GM12878 (cell line): Measurements from ENCODE around the gene TBATA. TPM values are rescaled to one million over a fixed set of nuclear protein-coding genes. Genes with fewer than 3 reads are reported as not detected.
A peak's percentile ranks its signal among the peaks of the same experiment; 100 is the strongest.

Experiments used
- ATAC-seq: fragments of 200-7000 bp; cut with Tn5 transposase; 3 replicates; pipeline ENCODE4 v1.9.1; 2020; ENCODE audit warnings: mild to moderate bottlenecking, moderate library complexity
- BruUV-seq: library from RNA; stranded (reverse); fragments of 400-500 nt; replicated peaks from 2 replicates; lab custom pipeline; 2021; lab: Mats Ljungman, UMichigan
- CTCF ChIA-PET: fragments of 300-600 bp; sonication (Branson Sonifier 250); formaldehyde crosslinking; extraction: SDS; loops from one replicate; lab custom pipeline; 2021; ENCODE audit warnings: inconsistent platforms; lab: Yijun Ruan, JAX
- POLR2A ChIA-PET: fragments of 350-600 bp; formaldehyde crosslinking; extraction: SDS; loops from one replicate; lab custom pipeline; 2021; ENCODE audit warnings: inconsistent platforms; lab: Charles Lee
- RAD21 ChIA-PET: fragments of 300-600 bp; sonication (Branson Sonifier 250); formaldehyde crosslinking; loops from one replicate; lab custom pipeline; 2023; ENCODE audit warnings: antibody characterized with exemption; ENCODE audit not compliant: unreplicated experiment; lab: Charles Lee
- SMC1A ChIA-PET: fragments of 300-600 bp; sonication (Branson Sonifier 250); formaldehyde crosslinking; loops from one replicate; lab custom pipeline; 2023; ENCODE audit not compliant: unreplicated experiment, uncharacterized antibody; lab: Charles Lee
- DNase-seq: peaks from one replicate; pipeline ENCODE4 v3.0.0-alpha.2; 2011; ENCODE audit warnings: low read depth, low spot score
- FAIRE-seq: peaks from 3 replicates; lab custom pipeline; 2011; peaks lifted over from hg19 to GRCh38; lab: Jason Lieb, UNC
- H2AFZ ChIP-seq: 2 replicates; pipeline ENCODE4 v1.6.0; 2011; ENCODE audit warnings: low read depth, low read length, control low read depth; ENCODE audit not compliant: control insufficient read depth
- H3K27ac ChIP-seq: 2 replicates; pipeline ENCODE4 v1.5.1; 2011; ENCODE audit warnings: control low read depth; ENCODE audit not compliant: control insufficient read depth, insufficient read depth
- H3K27me3 ChIP-seq, 2 experiments: replicated peaks in 1 of 2; 2 replicates each; pipeline versions ENCODE4 v1.6.0 to v1.6.1; 2011; ENCODE audit warnings: low read length in 1 of 2; ENCODE audit not compliant: control insufficient read depth in 2 of 2, insufficient read depth in 2 of 2
- H3K36me3 ChIP-seq, 2 experiments: 2 replicates each; pipeline ENCODE4 v1.5.1; 2011; ENCODE audit warnings: low read length in 1 of 2; ENCODE audit not compliant: control insufficient read depth in 2 of 2, insufficient read depth in 2 of 2
- H3K4me1 ChIP-seq: 2 replicates; pipeline ENCODE4 v1.6.1; 2011; ENCODE audit warnings: mild to moderate bottlenecking, low read length, moderate library complexity, mixed read lengths; ENCODE audit not compliant: control insufficient read depth, insufficient read depth
- H3K4me2 ChIP-seq: 2 replicates; pipeline ENCODE4 v1.6.0; 2011; ENCODE audit warnings: control low read depth; ENCODE audit not compliant: control insufficient read depth, insufficient read depth
- H3K4me3 ChIP-seq: fragments of 200-600 bp; sonication (generic); 2 replicates; pipeline ENCODE4 v1.5.1; 2016
- H3K79me2 ChIP-seq: 2 replicates; pipeline ENCODE4 v1.6.0; 2011; ENCODE audit warnings: low read length; ENCODE audit not compliant: control insufficient read depth, insufficient read depth
- H3K9ac ChIP-seq: 2 replicates; pipeline ENCODE4 v1.8.0; 2011; ENCODE audit warnings: low read length, control low read depth, mixed read lengths; ENCODE audit not compliant: control insufficient read depth, insufficient read depth
- H3K9me3 ChIP-seq: replicated peaks from 3 replicates; pipeline ENCODE4 v1.5.1; 2011; ENCODE audit warnings: mild to moderate bottlenecking, low read length; ENCODE audit not compliant: control insufficient read depth, insufficient read depth
- H4K20me1 ChIP-seq: 2 replicates; pipeline ENCODE4 v1.6.0; 2011; ENCODE audit not compliant: control insufficient read depth, insufficient read depth
- CTCF ChIP-seq, 3 experiments: IDR thresholded peaks in 2 of 3; conservative IDR thresholded peaks in 1 of 3; 2 replicates each; pipeline ENCODE4 v1.5.1; 2011; ENCODE audit warnings: low read depth in 3 of 3, low read length in 3 of 3, mild to moderate bottlenecking in 3 of 3, control low read depth in 2 of 3, moderate library complexity in 2 of 3, inconsistent platforms in 1 of 3, mixed read lengths in 1 of 3; ENCODE audit not compliant: control insufficient read depth in 2 of 3, insufficient read depth in 1 of 3; ENCODE audit errors: extremely low read depth in 1 of 3
- MYB ChIP-seq: fragments of 150-350 bp; IDR thresholded peaks from 2 replicates; pipeline ENCODE4 v1.6.1; 2014; ENCODE audit warnings: mild to moderate bottlenecking, low read depth, low read length, borderline replicate concordance
- PAX8 ChIP-seq: fragments of 450-650 bp; IDR thresholded peaks from 2 replicates; pipeline ENCODE4 v1.6.1; 2017; ENCODE audit warnings: mild to moderate bottlenecking, moderate library complexity
- RAD21 ChIP-seq: IDR thresholded peaks from 2 replicates; pipeline ENCODE4 v1.6.1; 2011; ENCODE audit warnings: mild to moderate bottlenecking, low read depth, low read length, moderate library complexity; ENCODE audit not compliant: insufficient read depth
- RELB ChIP-seq: fragments of 450-650 bp; IDR thresholded peaks from 2 replicates; pipeline ENCODE4 v1.6.1; 2017; ENCODE audit warnings: low read depth, mild to moderate bottlenecking, moderate library complexity
- REST ChIP-seq: IDR thresholded peaks from 2 replicates; pipeline ENCODE4 v1.6.1; 2012; ENCODE audit warnings: mild to moderate bottlenecking, low read depth, low read length
- SMC3 ChIP-seq: IDR thresholded peaks from 2 replicates; pipeline ENCODE4 v1.6.1; 2011; ENCODE audit warnings: low read length, improper control_type of control experiment, borderline replicate concordance
- YY1 ChIP-seq: IDR thresholded peaks from 2 replicates; pipeline ENCODE4 v1.6.1; 2011; ENCODE audit warnings: low read depth, mild to moderate bottlenecking, low read length
- WGBS: methylation state at CpG from one replicate; pipeline ENCODE4 v1.1.6; 2016; ENCODE audit warnings: low lambda C conversion rate; ENCODE audit not compliant: insufficient replicate concordance, insufficient coverage; ENCODE audit errors: missing lambda C conversion rate; 5-methylcytosine and 5-hydroxymethylcytosine counted together
- in situ Hi-C: fragments of 300-500 bp; cut with MboI; formaldehyde crosslinking; loops from 9 replicates; pipeline ENCODE4 v1.14.3; 2018; ENCODE audit warnings: mixed read lengths
- intact Hi-C: fragments of 100-400 bp; cut with micrococcal nuclease; formaldehyde crosslinking; loops from one replicate; pipeline ENCODE4 v1.14.2; 2022; ENCODE audit not compliant: unreplicated experiment
- polyA plus RNA-seq, 11 experiments: library from polyadenylated mRNA; depleted of rRNA in 4 of 11; unstranded in 6 of 11; stranded (reverse) in 5 of 11; fragments of >200 nt; fragmentation: Nextera tagmentation in 4 of 11; fragmentation: Illumina TruSeq in 1 of 11; extraction: Ambion mirVana in 4 of 11; extraction: Trizol in 1 of 11; gene quantifications; 1 replicate in 1 of 11; 2 replicates in 10 of 11; pipeline versions ENCODE4 v1.2.1 to v1.2.3, GENCODE V29; 2011 to 2016; ENCODE audit warnings: inconsistent platforms in 2 of 11, missing spikeins in 2 of 11, low read depth in 1 of 11
- total RNA-seq, 4 experiments: library from RNA; depleted of rRNA in 3 of 4; stranded (reverse); fragments of >200 nt in 3 of 4; fragmentation: Illumina TruSeq in 1 of 4; extraction: Trizol in 1 of 4; gene quantifications; 2 replicates each; pipeline versions ENCODE4 v1.2.1 to v1.2.3, GENCODE V29; 2013 to 2021

The TBATA gene
- total and polyA plus RNA-seq, 10 of the 15 experiments (the other 5 are each of a cell fraction or from before 2014, with no cell fraction given) = not detected

- in situ Hi-C loops (no loop called here), intact Hi-C loops (loop anchor here (1.0 to 5.0 kb wide), 5 partner anchors 123 to 298 kb away; no protein-coding TSS in a partner anchor)
- RAD21 ChIA-PET = interaction anchor here (0.6 to 3.4 kb wide), 12 partner anchors 102 to 329 kb away, joined by 3 to 23 read pairs (median 4); no protein-coding TSS in a partner anchor
- H3K4me1 ChIP-seq = no peaks in the 10 kb centered on the region
- no TSS peak for BruUV-seq
- POLR2A ChIA-PET = no interaction called here
- DNase-seq (peak; percentile 17), ATAC-seq (peak; percentile 80), FAIRE-seq (peak; percentile 93)
- H3K27me3 ChIP-seq = no peaks in the 10 kb centered on the region; a peak in 2 of 4 replicates
- H3K27ac ChIP-seq = no peak overlapping the region
- WGBS = 32% methylated on average over 7 of the region's 7 CpGs
- H3K36me3 ChIP-seq = no peaks in the 10 kb centered on the region
- H3K79me2 ChIP-seq = no peaks in the 10 kb centered on the region
- H3K9ac ChIP-seq = no peak overlapping the region
- H4K20me1 ChIP-seq = no peaks in the 10 kb centered on the region
- H3K4me3 ChIP-seq = no peak overlapping the region
- H2AFZ ChIP-seq = no peak overlapping the region
- SMC1A ChIA-PET = interaction anchor here (0.6 to 6.7 kb wide), 13 partner anchors 10 to 328 kb away, joined by 3 to 45 read pairs (median 3); no protein-coding TSS in a partner anchor
- H3K9me3 ChIP-seq = no peaks in the 10 kb centered on the region
- H3K4me2 ChIP-seq = no peak overlapping the region
- TF ChIP-seq MYB (no peak), YY1 (peak; percentile 71), SMC3 (peak; percentile 93), RELB (no peak), REST (no peak), CTCF (IDR thresholded peaks at IDR 0.05 in 2 of 3, conservative IDR thresholded peaks at IDR 0.05 in 1 of 3; ENCODE audit: control insufficient read depth in 2 of 3, extremely low read depth in 1 of 3, insufficient read depth in 1 of 3, low read depth in 3 of 3, low read length in 3 of 3) (peak; percentile 64 to 88 (median 67)), RAD21 (peak; percentile 88), PAX8 (no peak)
- CTCF ChIA-PET = interaction anchor here (0.5 to 6.1 kb wide), 22 partner anchors 10 to 539 kb away, joined by 3 to 87 read pairs (median 4); no protein-coding TSS in a partner anchor
Measured at GRCh38 chr10:70758757-70759514, 26.2 kb downstream of the TBATA start.
